SHP77 treated with DMSO at 0.1 percent for 48 hours (cell line): ENCODE measurements around the gene PHEX.
A peak's percentile ranks its signal among the peaks of the same experiment; 100 is the strongest.
"Not testable (repeated sequence)": the region's sequence is repeated elsewhere in the genome, so short reads cannot be mapped to it uniquely, and the experiment has no call there.

Experiments used
- DNase-seq: peaks from one replicate; lab custom pipeline; 2025; lab: John Stamatoyannopoulos, UW

Gene PHEX

GRCh38 chrX:22246620-22247019 is 214.5 kb downstream of the PHEX start:
- no peak for DNase-seq

GRCh38 chrX:22247169-22247568 is 215.0 kb downstream of the PHEX start:
- DNase-seq: no peak

GRCh38 chrX:22248401-22248800 is 216.3 kb downstream of the PHEX start:
- DNase-seq: no peak

- no peak for DNase-seq
Measured at GRCh38 chrX:22249371-22249770, 217.2 kb downstream of the PHEX start.

- no peak for DNase-seq
Measured at GRCh38 chrX:22268706-22269105, 236.6 kb downstream of the PHEX start.

- DNase-seq: no peak
Measured at GRCh38 chrX:22272613-22273012, 240.5 kb downstream of the PHEX start, which contains the start of gene CBLL2. Gene CBLL2 (plus strand): TSS chrX:22272913. CDS start chrX:22272992, 79 bp downstream.

- DNase-seq: no peak
Measured at GRCh38 chrX:22273714-22274317, 241.7 kb downstream of the PHEX start.

GRCh38 chrX:22276781-22277180 is 244.7 kb downstream of the PHEX start:
- no peak for DNase-seq

GRCh38 chrX:22278375-22278774 is 246.2 kb downstream of the PHEX start:
- DNase-seq: no peak

- DNase-seq: not testable (repeated sequence)
Measured at GRCh38 chrX:22289209-22289608, 257.1 kb downstream of the PHEX start.

GRCh38 chrX:22296871-22297270 is 264.7 kb downstream of the PHEX start:
- no peak for DNase-seq

GRCh38 chrX:22300130-22300529 is 268.0 kb downstream of the PHEX start:
- DNase-seq: peak; percentile 26
